HG02759 (cell line): ENCODE measurements around the gene DBNDD1.
"Not testable (repeated sequence)": the region's sequence is repeated elsewhere in the genome, so short reads cannot be mapped to it uniquely, and the experiment has no call there.

Experiments
- ATAC-seq: cut with Tn5 transposase; IDR thresholded peaks from one replicate; pipeline ENCODE4 v1.9.1; 2021; ENCODE audit warnings: mild to moderate bottlenecking, moderate library complexity; ENCODE audit not compliant: unreplicated experiment

The DBNDD1 gene

GRCh38 chr16:89994389-89994720 lies 24.9 kb downstream of the DBNDD1 start:
- no peak for ATAC-seq

GRCh38 chr16:89993971-89994370 lies 25.3 kb downstream of the DBNDD1 start:
- ATAC-seq, result no peak

- no peak for ATAC-seq
Measured at GRCh38 chr16:89993377-89993776, 25.9 kb downstream of the DBNDD1 start.

GRCh38 chr16:89990799-89991198 lies 28.5 kb downstream of the DBNDD1 start:
- ATAC-seq, result no peak

- no peak for ATAC-seq
Measured at GRCh38 chr16:89988951-89989350, 30.3 kb downstream of the DBNDD1 start.

GRCh38 chr16:89987169-89987568 lies 32.1 kb downstream of the DBNDD1 start:
- ATAC-seq, result no peak

GRCh38 chr16:89986600-89986999 lies 32.7 kb downstream of the DBNDD1 start:
- ATAC-seq, result no peak

GRCh38 chr16:89985219-89985618 lies 34.0 kb downstream of the DBNDD1 start:
- ATAC-seq, result no peak

GRCh38 chr16:89984216-89984615 lies 35.0 kb downstream of the DBNDD1 start:
- ATAC-seq, result no peak

- no peak for ATAC-seq
Measured at GRCh38 chr16:89983536-89983935, 35.7 kb downstream of the DBNDD1 start.

GRCh38 chr16:89982318-89982717 lies 36.9 kb downstream of the DBNDD1 start:
- no peak for ATAC-seq

- ATAC-seq, result peak; percentile 44
Measured at GRCh38 chr16:89981414-89981813, 37.8 kb downstream of the DBNDD1 start.

GRCh38 chr16:89974870-89975269 lies 44.4 kb downstream of the DBNDD1 start:
- ATAC-seq, result no peak

GRCh38 chr16:89973654-89974335 lies 45.5 kb downstream of the DBNDD1 start:
- no peak for ATAC-seq

- ATAC-seq, result no peak
Measured at GRCh38 chr16:89973235-89973634, 46.0 kb downstream of the DBNDD1 start.

- peak; percentile 88 for ATAC-seq
Measured at GRCh38 chr16:89972244-89973234, 46.7 kb downstream of the DBNDD1 start.

GRCh38 chr16:89971495-89972243 lies 47.6 kb downstream of the DBNDD1 start:
- peak; percentile 4 for ATAC-seq

- no peak for ATAC-seq
Measured at GRCh38 chr16:89969741-89970410, 49.4 kb downstream of the DBNDD1 start.

- ATAC-seq, result not testable (repeated sequence)
Measured at GRCh38 chr16:89968074-89968473, 51.2 kb downstream of the DBNDD1 start.

GRCh38 chr16:89967436-89967835 lies 51.8 kb downstream of the DBNDD1 start:
- not testable (repeated sequence) for ATAC-seq

GRCh38 chr16:89966756-89967155 lies 52.5 kb downstream of the DBNDD1 start:
- no peak for ATAC-seq
